Measurements from ENCODE around the gene DCTN3.

The DCTN3 gene

GRCh38 chr9:34625186-34625486, 4.8 kb upstream of the DCTN3 start:
- H3K27ac ChIP-seq (ENCODE audit: low read depth, low read length), result no peak overlapping the region

GRCh38 chr9:34624475-34625185, 4.3 kb upstream of the DCTN3 start:
- H3K36me3 ChIP-seq (ENCODE audit: control insufficient read depth in 5 of 5, insufficient read depth in 5 of 5, low read length in 5 of 5), result no peaks in the 10 kb centered on the region
- no peak overlapping the region for H3K9ac ChIP-seq (ENCODE audit: low read length in 5 of 5)
- no peak overlapping the region for H3K4me3 ChIP-seq (ENCODE audit: low read depth in 1 of 5, low read length in 5 of 5)
- no peaks in the 10 kb centered on the region for H3K9me3 ChIP-seq (ENCODE audit: control insufficient read depth in 5 of 5, low read length in 5 of 5)
- H3K27me3 ChIP-seq (ENCODE audit: control insufficient read depth in 5 of 5, insufficient read depth in 4 of 5, low read length in 5 of 5), result peaks cover 63 to 75% (median 73%) of the 10 kb centered on the region in 5 donors
- peaks cover 3 to 37% (median 28%) of the 10 kb centered on the region in 5 donors for H3K4me1 ChIP-seq (ENCODE audit: control insufficient read depth in 5 of 5, insufficient read depth in 5 of 5, low read length in 5 of 5)
- no peak overlapping the region for H3K27ac ChIP-seq (ENCODE audit: low read depth, low read length)

More at GRCh38 chr9:34625186-34625486, 4.8 kb upstream of the DCTN3 start:
- Histone ChIP-seq H3K9me3 (ENCODE audit: control insufficient read depth in 5 of 5, low read length in 5 of 5) (no peaks in the 10 kb centered on the region), H3K4me1 (ENCODE audit: control insufficient read depth in 5 of 5, insufficient read depth in 5 of 5, low read length in 5 of 5) (peaks cover 0 to 32% (median 23%) of the 10 kb centered on the region in 5 donors), H3K9ac (ENCODE audit: low read length in 5 of 5) (no peak overlapping the region), H3K36me3 (ENCODE audit: control insufficient read depth in 5 of 5, insufficient read depth in 5 of 5, low read length in 5 of 5) (no peaks in the 10 kb centered on the region), H3K27me3 (ENCODE audit: control insufficient read depth in 5 of 5, insufficient read depth in 4 of 5, low read length in 5 of 5) (peaks cover 64 to 80% (median 76%) of the 10 kb centered on the region in 5 donors), H3K4me3 (ENCODE audit: low read depth in 1 of 5, low read length in 5 of 5) (no peak overlapping the region)

GRCh38 chr9:34623374-34624235, 3.3 kb upstream of the DCTN3 start:
- peaks cover 0 to 1% (median 0%) of the 10 kb centered on the region in 5 donors for H3K36me3 ChIP-seq (ENCODE audit: control insufficient read depth in 5 of 5, insufficient read depth in 5 of 5, low read length in 5 of 5)
- H3K4me1 ChIP-seq (ENCODE audit: control insufficient read depth in 5 of 5, insufficient read depth in 5 of 5, low read length in 5 of 5), result peaks cover 5 to 35% (median 26%) of the 10 kb centered on the region in 5 donors
- H3K4me3 ChIP-seq (ENCODE audit: low read depth in 1 of 5, low read length in 5 of 5), result no peak overlapping the region
- H3K27ac ChIP-seq (ENCODE audit: low read depth, low read length), result no peak overlapping the region
- no peaks in the 10 kb centered on the region for H3K9me3 ChIP-seq (ENCODE audit: control insufficient read depth in 5 of 5, low read length in 5 of 5)
- H3K27me3 ChIP-seq (ENCODE audit: control insufficient read depth in 5 of 5, insufficient read depth in 4 of 5, low read length in 5 of 5), result peaks cover 55 to 67% (median 65%) of the 10 kb centered on the region in 5 donors
- no peak overlapping the region for H3K9ac ChIP-seq (ENCODE audit: low read length in 5 of 5)

- Histone ChIP-seq H3K36me3 (ENCODE audit: control insufficient read depth in 5 of 5, insufficient read depth in 5 of 5, low read length in 5 of 5) (peaks cover 6 to 54% (median 47%) of the 10 kb centered on the region in 5 donors), H3K27ac (ENCODE audit: low read depth, low read length) (no peak overlapping the region)
Observed at GRCh38 chr9:34615132-34615531, 5.2 kb downstream of the DCTN3 start.

GRCh38 chr9:34612788-34613390, 7.4 kb downstream of the DCTN3 start:
- Histone ChIP-seq H3K27ac (ENCODE audit: low read depth, low read length) (peak overlapping the region; percentile 60), H3K4me3 (ENCODE audit: low read depth in 1 of 5, low read length in 5 of 5) (peak overlapping the region; percentile 58 to 84 (median 80)), H3K9me3 (ENCODE audit: control insufficient read depth in 5 of 5, low read length in 5 of 5) (no peaks in the 10 kb centered on the region), H3K27me3 (ENCODE audit: control insufficient read depth in 5 of 5, insufficient read depth in 4 of 5, low read length in 5 of 5) (no peaks in the 10 kb centered on the region), H3K9ac (ENCODE audit: low read length in 5 of 5) (peak overlapping the region in 4 of 5 donors; percentile 48 to 92 (median 66)), H3K4me1 (ENCODE audit: control insufficient read depth in 5 of 5, insufficient read depth in 5 of 5, low read length in 5 of 5) (peaks cover 5 to 28% (median 25%) of the 10 kb centered on the region in 5 donors), H3K36me3 (ENCODE audit: control insufficient read depth in 5 of 5, insufficient read depth in 5 of 5, low read length in 5 of 5) (peaks cover 3 to 45% (median 40%) of the 10 kb centered on the region in 5 donors)

More at GRCh38 chr9:34615132-34615531, 5.2 kb downstream of the DCTN3 start:
- H3K4me1 ChIP-seq (ENCODE audit: control insufficient read depth in 5 of 5, insufficient read depth in 5 of 5, low read length in 5 of 5), result peaks cover 10 to 38% (median 37%) of the 10 kb centered on the region in 5 donors
- H3K4me3 ChIP-seq (ENCODE audit: low read depth in 1 of 5, low read length in 5 of 5), result no peak overlapping the region
- no peaks in the 10 kb centered on the region for H3K27me3 ChIP-seq (ENCODE audit: control insufficient read depth in 5 of 5, insufficient read depth in 4 of 5, low read length in 5 of 5)
- H3K9me3 ChIP-seq (ENCODE audit: control insufficient read depth in 5 of 5, low read length in 5 of 5), result no peaks in the 10 kb centered on the region
- no peak overlapping the region for H3K9ac ChIP-seq (ENCODE audit: low read length in 5 of 5)

- peaks cover 5 to 28% (median 25%) of the 10 kb centered on the region in 5 donors for H3K4me1 ChIP-seq (ENCODE audit: control insufficient read depth in 5 of 5, insufficient read depth in 5 of 5, low read length in 5 of 5)
- H3K9me3 ChIP-seq (ENCODE audit: control insufficient read depth in 5 of 5, low read length in 5 of 5), result no peaks in the 10 kb centered on the region
- H3K27ac ChIP-seq (ENCODE audit: low read depth, low read length), result peak within 1 kb of the TSS; percentile 60
- peak within 1 kb of the TSS; percentile 79 to 87 (median 83) for H3K4me3 ChIP-seq (ENCODE audit: low read depth in 1 of 5, low read length in 5 of 5)
- H3K36me3 ChIP-seq (ENCODE audit: control insufficient read depth in 5 of 5, insufficient read depth in 5 of 5, low read length in 5 of 5), result peaks cover 0 to 37% (median 32%) of the 10 kb centered on the region in 5 donors
- H3K9ac ChIP-seq (ENCODE audit: low read length in 5 of 5), result peak within 1 kb of the TSS; percentile 59 to 96 (median 92)
- H3K27me3 ChIP-seq (ENCODE audit: control insufficient read depth in 5 of 5, insufficient read depth in 4 of 5, low read length in 5 of 5), result no peaks in the 10 kb centered on the region
Observed at GRCh38 chr9:34611811-34612787, 8.2 kb downstream of the DCTN3 start, which contains the start of gene RPP25L. Gene RPP25L, minus strand, starts transcription at chr9:34612097. Its CDS starts 801 bp downstream, at chr9:34611296.

GRCh38 chr9:34611251-34611810, 9.0 kb downstream of the DCTN3 start:
- Histone ChIP-seq H3K27me3 (ENCODE audit: control insufficient read depth in 5 of 5, insufficient read depth in 4 of 5, low read length in 5 of 5) (no peaks in the 10 kb centered on the region), H3K9me3 (ENCODE audit: control insufficient read depth in 5 of 5, low read length in 5 of 5) (no peaks in the 10 kb centered on the region), H3K27ac (ENCODE audit: low read depth, low read length) (peak overlapping the region; percentile 60), H3K4me1 (ENCODE audit: control insufficient read depth in 5 of 5, insufficient read depth in 5 of 5, low read length in 5 of 5) (peaks cover 5 to 28% (median 25%) of the 10 kb centered on the region in 5 donors), H3K4me3 (ENCODE audit: low read depth in 1 of 5, low read length in 5 of 5) (peak overlapping the region; percentile 79 to 87 (median 83)), H3K36me3 (ENCODE audit: control insufficient read depth in 5 of 5, insufficient read depth in 5 of 5, low read length in 5 of 5) (peaks cover 0 to 30% (median 24%) of the 10 kb centered on the region in 5 donors), H3K9ac (ENCODE audit: low read length in 5 of 5) (peak overlapping the region; percentile 56 to 96 (median 92))

- Histone ChIP-seq H3K27ac (ENCODE audit: low read depth, low read length) (no peak overlapping the region), H3K4me1 (ENCODE audit: control insufficient read depth in 5 of 5, insufficient read depth in 5 of 5, low read length in 5 of 5) (peaks cover 5 to 28% (median 25%) of the 10 kb centered on the region in 5 donors), H3K36me3 (ENCODE audit: control insufficient read depth in 5 of 5, insufficient read depth in 5 of 5, low read length in 5 of 5) (peaks cover 0 to 23% (median 18%) of the 10 kb centered on the region in 5 donors), H3K27me3 (ENCODE audit: control insufficient read depth in 5 of 5, insufficient read depth in 4 of 5, low read length in 5 of 5) (no peaks in the 10 kb centered on the region), H3K4me3 (ENCODE audit: low read depth in 1 of 5, low read length in 5 of 5) (peak overlapping the region in 3 of 5 donors; percentile 79 to 84 (median 83)), H3K9me3 (ENCODE audit: control insufficient read depth in 5 of 5, low read length in 5 of 5) (no peaks in the 10 kb centered on the region), H3K9ac (ENCODE audit: low read length in 5 of 5) (peak overlapping the region in 2 of 5 donors; percentile 92 to 96)
Observed at GRCh38 chr9:34610434-34611206, 9.7 kb downstream of the DCTN3 start.

Measured in subcutaneous abdominal adipose tissue (tissue), 5 donors.